ENCODE measurements around the gene IL21R. TPM values are rescaled to one million over a fixed set of nuclear protein-coding genes. Genes with fewer than 3 reads are reported as not detected.

IL21R gene
- total and polyA plus RNA-seq, 2 donors (not counting 1 experiment from before 2014, with no cell fraction given) = 28.5 to 32.1 TPM

DNA sequence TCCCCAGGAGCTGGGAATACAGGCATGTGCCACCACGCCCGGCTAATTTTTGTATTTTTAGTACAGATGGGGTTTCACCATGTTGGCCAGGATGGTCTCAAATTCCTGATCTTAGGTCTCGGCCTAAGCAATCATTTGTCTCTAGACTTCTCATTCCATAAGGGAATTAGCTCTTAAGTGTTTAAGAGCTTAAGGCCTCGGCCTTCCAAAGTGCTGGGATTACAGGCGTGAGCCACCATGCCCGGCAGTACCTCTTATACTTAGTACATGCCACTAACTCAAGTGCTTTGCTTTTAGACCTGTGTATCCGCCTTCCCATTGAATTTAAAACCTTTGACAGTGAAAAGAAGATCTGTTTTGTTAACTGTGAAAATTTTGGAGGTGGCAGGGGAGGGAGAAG is 16.6 kb upstream of the IL21R start:
- H3K4me2 ChIP-seq (replicated peaks; ENCODE audit: low read depth, low read length, poor library complexity, severe bottlenecking) = no peak overlapping the region
- CTCF ChIA-PET = interaction anchor here (0.7 to 1.2 kb wide), 3 partner anchors 10 to 230 kb away, joined by 3 to 4 read pairs (median 3); partner anchors contain the start of gene IL21R
- no peak for TF ChIP-seq EZH2 (IDR thresholded peaks at IDR 0.05; ENCODE audit: borderline replicate concordance, insufficient read depth, low read depth, low read length, poor library complexity, severe bottlenecking)
- TF ChIP-seq, protein P1, sequence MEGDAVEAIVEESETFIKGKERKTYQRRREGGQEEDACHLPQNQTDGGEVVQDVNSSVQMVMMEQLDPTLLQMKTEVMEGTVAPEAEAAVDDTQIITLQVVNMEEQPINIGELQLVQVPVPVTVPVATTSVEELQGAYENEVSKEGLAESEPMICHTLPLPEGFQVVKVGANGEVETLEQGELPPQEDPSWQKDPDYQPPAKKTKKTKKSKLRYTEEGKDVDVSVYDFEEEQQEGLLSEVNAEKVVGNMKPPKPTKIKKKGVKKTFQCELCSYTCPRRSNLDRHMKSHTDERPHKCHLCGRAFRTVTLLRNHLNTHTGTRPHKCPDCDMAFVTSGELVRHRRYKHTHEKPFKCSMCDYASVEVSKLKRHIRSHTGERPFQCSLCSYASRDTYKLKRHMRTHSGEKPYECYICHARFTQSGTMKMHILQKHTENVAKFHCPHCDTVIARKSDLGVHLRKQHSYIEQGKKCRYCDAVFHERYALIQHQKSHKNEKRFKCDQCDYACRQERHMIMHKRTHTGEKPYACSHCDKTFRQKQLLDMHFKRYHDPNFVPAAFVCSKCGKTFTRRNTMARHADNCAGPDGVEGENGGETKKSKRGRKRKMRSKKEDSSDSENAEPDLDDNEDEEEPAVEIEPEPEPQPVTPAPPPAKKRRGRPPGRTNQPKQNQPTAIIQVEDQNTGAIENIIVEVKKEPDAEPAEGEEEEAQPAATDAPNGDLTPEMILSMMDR (IDR thresholded peaks at IDR 0.05) = no peak
- H3K79me2 ChIP-seq (ENCODE audit: control insufficient read depth, insufficient read depth, low read length) = no peaks in the 10 kb centered on the region
- WGBS (ENCODE audit: insufficient coverage) = 100% methylated on average over 2 of the region's 7 CpGs
- H3K9ac ChIP-seq (ENCODE audit: low read length) = no peak overlapping the region
- Mint-ChIP-seq H3K4me3 (no peak overlapping the region), H3K27ac (no peak overlapping the region), H3K9me3 (ENCODE audit: insufficient read depth) (no peaks in the 10 kb centered on the region), H3K27me3 (no peaks in the 10 kb centered on the region), H3K4me1 (peaks cover 40% of the 10 kb centered on the region)
- H4K20me1 ChIP-seq (ENCODE audit: control insufficient read depth, insufficient read depth, low read length, poor library complexity, severe bottlenecking) = no peaks in the 10 kb centered on the region
- H2AFZ ChIP-seq (ENCODE audit: insufficient read depth, low read depth, low read length, poor library complexity, severe bottlenecking) = no peak overlapping the region
- H3K27ac ChIP-seq (ENCODE audit: low read length in 2 of 2) = no peak overlapping the region
- H3K27me3 ChIP-seq (replicated peaks in 1 of 4; ENCODE audit: control extremely low read depth in 1 of 4, control insufficient read depth in 3 of 4, insufficient read depth in 4 of 4, low read length in 3 of 4) = no peaks in the 10 kb centered on the region
- DNase-seq (no peak), ATAC-seq (ENCODE audit: low read depth) (no peak)
- H3K9me3 ChIP-seq (ENCODE audit: control extremely low read depth in 1 of 3, control insufficient read depth in 2 of 3, insufficient read depth in 1 of 3, low read length in 2 of 3) = peaks cover 3 to 43% (median 16%) of the 10 kb centered on the region in 3 donors
- no peak overlapping the region for H3K4me3 ChIP-seq (ENCODE audit: control extremely low read depth in 1 of 5, extremely low read depth in 1 of 5, insufficient read depth in 1 of 5, low read depth in 2 of 5, low read length in 4 of 5)
- no peaks in the 10 kb centered on the region for H3K36me3 ChIP-seq (replicated peaks in 1 of 2; ENCODE audit: control extremely low read depth in 1 of 2, control insufficient read depth in 1 of 2, extremely low read depth in 1 of 2, insufficient read depth in 2 of 2, low read length in 1 of 2)
- POLR2A ChIA-PET = no interaction called here
- H3K4me1 ChIP-seq (ENCODE audit: control insufficient read depth in 2 of 2, insufficient read depth in 2 of 2, low read length in 2 of 2) = peaks cover 31 to 60% of the 10 kb centered on the region in 2 donors
- intact Hi-C loops (cut with micrococcal nuclease) = no loop called here

GRCh38 chr16:27386674-27387073 is 15.3 kb upstream of the IL21R start:
- Histone ChIP-seq H3K9me3 (ENCODE audit: control extremely low read depth in 1 of 3, control insufficient read depth in 2 of 3, insufficient read depth in 1 of 3, low read length in 2 of 3) (peaks cover 3 to 43% (median 20%) of the 10 kb centered on the region in 3 donors), H3K9ac (ENCODE audit: low read length) (no peak overlapping the region), H2AFZ (ENCODE audit: insufficient read depth, low read depth, low read length, poor library complexity, severe bottlenecking) (no peak overlapping the region), H3K4me3 (ENCODE audit: control extremely low read depth in 1 of 5, extremely low read depth in 1 of 5, insufficient read depth in 1 of 5, low read depth in 2 of 5, low read length in 4 of 5) (no peak overlapping the region), H3K36me3 (replicated peaks in 1 of 2; ENCODE audit: control extremely low read depth in 1 of 2, control insufficient read depth in 1 of 2, extremely low read depth in 1 of 2, insufficient read depth in 2 of 2, low read length in 1 of 2) (no peaks in the 10 kb centered on the region), H4K20me1 (ENCODE audit: control insufficient read depth, insufficient read depth, low read length, poor library complexity, severe bottlenecking) (no peaks in the 10 kb centered on the region), H3K27ac (ENCODE audit: low read length in 2 of 2) (no peak overlapping the region), H3K4me1 (ENCODE audit: control insufficient read depth in 2 of 2, insufficient read depth in 2 of 2, low read length in 2 of 2) (peaks cover 32 to 56% of the 10 kb centered on the region in 2 donors), H3K79me2 (ENCODE audit: control insufficient read depth, insufficient read depth, low read length) (no peaks in the 10 kb centered on the region), H3K27me3 (replicated peaks in 1 of 4; ENCODE audit: control extremely low read depth in 1 of 4, control insufficient read depth in 3 of 4, insufficient read depth in 4 of 4, low read length in 3 of 4) (no peaks in the 10 kb centered on the region), H3K4me2 (replicated peaks; ENCODE audit: low read depth, low read length, poor library complexity, severe bottlenecking) (no peak overlapping the region)
- Mint-ChIP-seq H3K27me3 (no peaks in the 10 kb centered on the region), H3K4me1 (peaks cover 38% of the 10 kb centered on the region), H3K27ac (no peak overlapping the region), H3K4me3 (no peak overlapping the region), H3K9me3 (ENCODE audit: insufficient read depth) (peaks cover 5% of the 10 kb centered on the region)
- no peak for DNase-seq
- ChIA-PET CTCF (interaction anchor here (1.2 to 2.9 kb wide), 2 partner anchors 19 to 153 kb away, joined by 3 to 15 read pairs; no protein-coding TSS in a partner anchor), POLR2A (no interaction called here)
- WGBS (ENCODE audit: insufficient coverage) = 100% methylated on average over 2 of the region's 4 CpGs
- no peak for TF ChIP-seq EZH2 (IDR thresholded peaks at IDR 0.05; ENCODE audit: borderline replicate concordance, insufficient read depth, low read depth, low read length, poor library complexity, severe bottlenecking)
- TF ChIP-seq, protein P1 (IDR thresholded peaks at IDR 0.05) = no peak
- intact Hi-C loops (cut with micrococcal nuclease) = no loop called here
- ATAC-seq (ENCODE audit: low read depth) = no peak
